C4-2B (cell line): Measurements from ENCODE around the gene SMYD2.

Source experiments
- H3K27ac ChIP-seq: fragments of 450-650 bp; 2 replicates; pipeline ENCODE4 v1.5.1; 2017
- ZFX ChIP-seq: fragments of 450-650 bp; IDR thresholded peaks from 2 replicates; pipeline ENCODE4 v1.6.1; 2017
- TF ChIP-seq, protein P1 (sequence below): fragments of 450-650 bp; conservative IDR thresholded peaks from 2 replicates; pipeline ENCODE4 v1.5.1; 2017; ENCODE audit warnings: mild to moderate bottlenecking

Gene SMYD2

DNA sequence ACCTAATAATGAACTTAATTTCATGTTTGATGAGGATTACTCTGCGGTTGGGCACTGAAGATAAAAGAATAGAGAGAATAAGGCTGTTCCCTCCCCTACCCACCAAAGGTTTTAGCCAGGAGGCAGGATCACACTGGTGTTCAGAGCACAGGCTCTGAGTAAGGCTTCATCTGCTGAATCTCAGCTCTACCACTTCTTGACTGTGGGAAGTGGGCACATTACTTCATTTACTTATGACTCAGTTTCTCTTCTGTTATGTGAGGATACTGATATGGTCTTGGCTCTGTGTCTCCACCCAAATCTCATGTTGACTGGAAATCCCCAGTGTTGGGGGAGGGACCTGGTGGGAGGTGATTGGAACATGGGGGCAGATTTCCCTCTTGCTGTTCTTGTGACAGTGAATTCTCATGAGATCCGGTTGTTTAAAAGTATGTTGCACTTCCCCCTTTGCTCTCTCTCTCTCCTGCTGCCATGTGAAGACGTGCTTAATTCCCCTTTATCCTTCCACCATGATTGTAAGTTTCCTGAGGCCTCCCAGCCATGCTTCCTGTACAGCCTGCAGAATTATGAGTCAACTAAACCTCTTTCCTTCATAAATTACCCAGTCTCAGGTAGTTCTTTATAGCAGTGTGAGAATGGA, 79.7 kb downstream of the SMYD2 start:
- H3K27ac ChIP-seq, result no peak overlapping the region
- TF ChIP-seq ZFX, result no peak
- TF ChIP-seq, protein P1, sequence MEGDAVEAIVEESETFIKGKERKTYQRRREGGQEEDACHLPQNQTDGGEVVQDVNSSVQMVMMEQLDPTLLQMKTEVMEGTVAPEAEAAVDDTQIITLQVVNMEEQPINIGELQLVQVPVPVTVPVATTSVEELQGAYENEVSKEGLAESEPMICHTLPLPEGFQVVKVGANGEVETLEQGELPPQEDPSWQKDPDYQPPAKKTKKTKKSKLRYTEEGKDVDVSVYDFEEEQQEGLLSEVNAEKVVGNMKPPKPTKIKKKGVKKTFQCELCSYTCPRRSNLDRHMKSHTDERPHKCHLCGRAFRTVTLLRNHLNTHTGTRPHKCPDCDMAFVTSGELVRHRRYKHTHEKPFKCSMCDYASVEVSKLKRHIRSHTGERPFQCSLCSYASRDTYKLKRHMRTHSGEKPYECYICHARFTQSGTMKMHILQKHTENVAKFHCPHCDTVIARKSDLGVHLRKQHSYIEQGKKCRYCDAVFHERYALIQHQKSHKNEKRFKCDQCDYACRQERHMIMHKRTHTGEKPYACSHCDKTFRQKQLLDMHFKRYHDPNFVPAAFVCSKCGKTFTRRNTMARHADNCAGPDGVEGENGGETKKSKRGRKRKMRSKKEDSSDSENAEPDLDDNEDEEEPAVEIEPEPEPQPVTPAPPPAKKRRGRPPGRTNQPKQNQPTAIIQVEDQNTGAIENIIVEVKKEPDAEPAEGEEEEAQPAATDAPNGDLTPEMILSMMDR, result no peak

DNA sequence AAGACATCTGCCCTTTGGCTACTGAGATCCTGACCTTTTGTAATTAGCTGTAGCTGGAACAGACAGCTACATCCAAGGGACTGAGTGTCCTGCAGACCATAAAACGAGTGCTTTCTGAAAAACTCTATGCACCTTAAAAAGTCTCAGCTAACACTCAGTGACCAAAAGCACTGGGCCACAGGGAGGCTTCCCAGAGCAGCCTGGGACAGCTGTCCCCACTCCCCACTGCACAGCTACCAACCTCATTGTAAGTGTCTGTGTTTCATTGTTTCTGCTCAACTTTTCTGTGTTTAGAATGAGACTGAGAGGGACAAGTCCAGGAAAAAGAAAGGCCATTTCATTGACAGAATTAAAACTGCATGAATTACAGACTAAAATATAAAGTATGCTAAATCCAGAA, 80.7 kb downstream of the SMYD2 start:
- H3K27ac ChIP-seq, result no peak overlapping the region
- TF ChIP-seq ZFX, result no peak
- TF ChIP-seq, protein P1, result no peak

- no peak for TF ChIP-seq ZFX
- TF ChIP-seq, protein P1, result no peak
- H3K27ac ChIP-seq, result no peak overlapping the region
Measured at GRCh38 chr1:214362188-214362882, 81.4 kb downstream of the SMYD2 start.

DNA sequence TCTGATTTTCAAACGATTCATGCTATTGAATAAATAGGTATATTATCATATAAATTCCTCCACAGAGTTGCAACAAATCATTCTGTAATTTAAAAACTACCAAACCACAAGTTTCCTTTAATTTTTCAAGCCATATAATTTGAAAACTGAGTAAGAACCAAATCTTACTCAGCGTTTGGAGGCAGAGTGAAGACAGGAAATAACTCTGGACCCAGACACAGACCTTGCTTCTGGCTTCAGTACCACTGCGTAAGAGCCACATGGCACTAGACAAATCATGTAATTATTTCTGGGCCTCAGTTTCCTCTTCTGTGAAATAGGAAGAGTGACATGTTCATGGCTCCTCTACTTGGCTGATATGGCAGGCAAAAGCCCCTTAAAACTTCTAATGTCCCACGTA, 82.4 kb downstream of the SMYD2 start:
- no peak for TF ChIP-seq ZFX
- TF ChIP-seq, protein P1, result no peak
- no peak overlapping the region for H3K27ac ChIP-seq

- TF ChIP-seq ZFX, result no peak
- TF ChIP-seq, protein P1, result no peak
- no peak overlapping the region for H3K27ac ChIP-seq
Measured at GRCh38 chr1:214364386-214364785, 83.4 kb downstream of the SMYD2 start.

DNA sequence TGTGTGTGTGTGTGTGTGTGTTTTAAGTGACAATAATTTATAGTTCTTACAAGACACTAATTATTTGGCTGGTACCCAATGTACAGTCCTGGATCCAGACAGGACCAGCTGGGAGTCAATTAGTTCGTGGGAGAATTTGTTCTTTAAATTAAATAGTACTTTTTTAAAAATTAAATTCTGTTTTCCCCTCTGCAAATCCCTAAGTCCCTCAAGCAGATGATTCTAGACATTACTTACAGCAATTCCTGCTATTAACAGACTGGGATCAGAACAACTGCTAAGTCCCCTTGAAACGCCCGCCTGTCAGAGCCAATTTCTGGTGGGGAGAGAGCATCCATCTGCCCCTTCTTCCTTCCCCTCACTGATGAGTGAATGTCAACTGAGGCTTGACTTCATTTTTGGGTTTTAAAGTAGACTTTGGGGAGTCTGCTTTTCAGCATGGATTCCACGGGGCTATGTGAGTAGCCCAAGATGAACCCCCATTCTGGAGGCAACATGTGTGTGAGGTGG, 83.9 kb downstream of the SMYD2 start:
- no peak overlapping the region for H3K27ac ChIP-seq
- TF ChIP-seq, protein P1, result no peak
- TF ChIP-seq ZFX, result no peak

DNA sequence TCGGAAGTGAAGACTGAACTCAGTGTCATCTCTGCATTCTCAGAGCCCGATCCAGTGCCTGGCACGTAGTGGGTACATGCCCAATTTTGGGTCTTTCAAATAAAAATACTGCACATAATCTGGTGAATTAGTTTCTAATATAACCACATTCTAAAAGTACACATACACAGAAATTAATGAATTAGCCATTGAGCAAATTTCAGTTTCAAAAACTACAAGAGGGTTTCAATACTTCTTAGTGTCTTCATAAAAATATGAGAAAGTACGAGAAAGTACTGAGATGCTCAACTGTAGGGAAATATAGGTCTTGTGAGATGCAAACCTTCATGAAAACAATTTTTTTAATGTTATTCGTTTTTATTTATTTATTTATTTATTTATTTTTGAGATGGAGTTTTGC, 86.9 kb downstream of the SMYD2 start:
- no peak for TF ChIP-seq ZFX
- TF ChIP-seq, protein P1, result no peak
- no peak overlapping the region for H3K27ac ChIP-seq
